Stimulated activated CD8-positive, alpha-beta memory T cell treated with anti-CD3 and anti-CD28 coated beads, Interleukin-15, amount 100 ng/mL, for 48 hours (primary cell): ENCODE data around the gene ABLIM1.

Experiments
- DNase-seq, 2 donors: peaks; one replicate each; pipeline ENCODE4 v3.0.0-alpha.2; 2020; ENCODE audit warnings: low read depth in 2 of 2

The ABLIM1 gene

GRCh38 chr10:114581071-114581470 is 77.0 kb downstream of the ABLIM1 start:
- no peak for DNase-seq

DNA sequence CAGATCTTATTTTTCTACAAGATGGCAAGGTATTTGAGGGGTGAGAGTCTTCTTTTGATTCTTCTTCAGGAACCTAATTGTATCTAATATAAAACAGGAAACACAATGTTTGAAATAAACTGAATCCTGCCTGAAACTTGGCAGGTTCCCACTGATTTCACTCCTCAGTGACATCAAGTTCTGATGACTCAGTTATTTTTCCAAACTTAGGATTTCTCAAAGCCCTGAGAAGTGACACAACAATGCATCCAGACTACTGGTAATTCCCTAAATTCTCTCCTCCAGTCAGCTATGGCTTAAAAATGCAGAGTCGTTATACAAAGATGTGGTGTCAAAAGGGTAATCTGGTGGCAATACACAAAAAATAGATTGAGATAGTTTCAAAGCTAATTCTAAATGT is 80.9 kb downstream of the ABLIM1 start:
- no peak for DNase-seq

DNA sequence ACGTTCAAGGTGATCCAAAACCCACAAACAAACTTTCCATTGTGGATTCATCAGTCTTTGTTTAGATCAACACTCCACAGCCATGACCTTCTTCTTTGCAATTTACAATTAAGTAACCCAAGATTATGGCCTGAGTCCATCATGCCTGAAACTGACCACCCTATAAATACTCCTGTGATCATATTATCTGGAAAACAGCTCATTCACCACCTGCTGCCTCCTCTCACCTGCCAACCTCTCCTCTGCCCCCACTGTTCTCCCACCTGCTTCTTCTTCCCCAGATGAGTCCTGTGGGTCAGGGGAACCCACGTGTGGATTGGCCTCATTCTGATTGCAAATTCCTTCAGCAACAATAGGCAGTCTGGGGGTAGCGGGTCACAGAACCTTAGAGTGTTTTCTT is 81.4 kb downstream of the ABLIM1 start:
- no peak for DNase-seq

- DNase-seq, result no peak
These were observed 82.0 kb downstream of the ABLIM1 start for GRCh38 chr10:114576132-114576487.

- DNase-seq, result no peak
These were observed 82.5 kb downstream of the ABLIM1 start for GRCh38 chr10:114575417-114576131.

DNA sequence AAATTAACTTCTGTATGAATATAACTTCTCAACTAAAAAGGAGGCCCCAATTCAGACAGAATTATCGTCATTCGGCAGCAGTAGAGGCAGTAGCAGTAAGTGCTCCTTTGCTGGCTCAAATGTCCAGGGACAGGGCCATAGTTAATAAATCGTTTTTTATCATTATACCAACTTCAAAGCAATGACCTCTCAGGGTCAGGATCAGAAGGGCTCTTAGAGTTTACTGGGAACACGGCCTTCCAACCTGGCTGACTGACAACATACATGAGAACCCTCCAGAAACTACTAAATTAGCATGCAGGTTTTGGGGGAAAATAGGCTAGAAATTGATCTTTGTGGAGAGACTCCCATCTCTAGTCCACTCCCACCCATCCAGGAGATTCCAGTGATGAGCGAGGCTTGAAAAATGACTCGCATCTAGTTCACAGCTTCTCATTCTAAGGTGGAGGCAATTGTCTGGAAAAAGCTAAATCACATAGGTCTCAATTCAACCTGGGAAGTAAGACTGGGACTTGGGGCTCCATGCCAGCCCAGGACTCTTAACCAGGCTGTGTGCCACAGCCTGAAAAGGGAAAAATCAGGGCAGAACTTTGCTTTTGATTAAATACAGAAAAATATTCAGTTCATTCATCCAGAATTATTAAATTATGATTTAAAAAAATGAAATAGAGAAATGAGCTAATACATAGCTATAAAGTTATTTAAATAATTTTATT is 84.6 kb downstream of the ABLIM1 start:
- DNase-seq, result no peak

DNA sequence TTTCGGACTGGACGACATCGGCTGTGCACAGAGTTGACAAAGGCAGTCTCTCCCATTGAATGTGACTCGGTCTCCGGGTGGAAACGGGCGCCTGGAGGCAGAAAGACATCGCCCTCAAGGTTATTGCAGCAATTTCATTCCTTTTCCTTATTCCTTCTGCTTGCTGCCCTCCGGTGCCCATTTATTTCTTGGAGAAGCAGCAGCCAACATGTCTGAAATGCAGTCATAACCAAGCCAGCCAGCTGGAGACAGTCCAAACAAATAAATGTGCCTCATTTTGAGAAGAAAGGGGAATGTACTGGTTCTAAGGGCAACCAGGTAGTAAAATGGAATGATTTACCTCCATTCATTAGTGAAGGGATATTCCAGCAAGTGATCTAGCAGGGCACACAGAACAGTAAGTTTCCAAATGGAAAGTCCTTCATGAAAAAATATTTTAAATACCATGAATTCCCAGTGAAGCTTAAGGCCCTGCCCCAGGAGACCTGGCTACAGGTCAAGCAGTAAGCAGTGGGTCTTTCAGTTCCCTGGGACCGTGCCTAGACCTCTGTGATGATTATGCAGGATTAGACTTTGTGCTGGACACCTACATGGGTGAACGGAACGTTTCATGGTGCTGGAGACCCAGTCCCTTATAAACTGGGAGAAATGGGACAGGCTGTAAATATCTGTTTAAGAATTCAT is 86.6 kb downstream of the ABLIM1 start:
- DNase-seq, result no peak

- no peak for DNase-seq
These were observed 92.0 kb downstream of the ABLIM1 start for GRCh38 chr10:114566064-114566463.

GRCh38 chr10:114565066-114565465 is 93.0 kb downstream of the ABLIM1 start:
- no peak for DNase-seq

DNA sequence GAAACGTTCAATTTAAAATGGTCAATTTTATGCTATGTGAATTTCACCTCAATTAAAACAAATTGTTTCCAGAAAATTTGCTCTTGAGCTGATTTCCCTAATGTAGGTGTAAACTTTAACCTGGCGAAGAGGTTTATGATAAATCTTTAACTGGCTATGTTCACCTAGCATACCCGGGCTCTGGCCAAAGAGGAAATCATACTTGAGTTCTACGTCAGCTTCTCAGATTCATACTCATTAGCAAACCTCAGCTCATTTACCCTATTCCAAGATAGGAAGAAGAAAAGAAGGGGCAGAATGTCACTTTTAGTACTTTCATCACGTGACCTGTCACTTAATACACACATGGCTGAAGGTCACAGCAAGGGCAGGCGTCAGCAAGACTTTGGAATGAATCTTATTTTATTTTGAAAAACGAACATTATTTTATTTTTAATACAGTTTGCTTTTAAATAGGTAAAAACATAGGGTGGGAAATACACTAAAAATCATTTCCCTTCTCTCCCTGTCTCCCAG is 97.0 kb downstream of the ABLIM1 start:
- no peak for DNase-seq

DNA sequence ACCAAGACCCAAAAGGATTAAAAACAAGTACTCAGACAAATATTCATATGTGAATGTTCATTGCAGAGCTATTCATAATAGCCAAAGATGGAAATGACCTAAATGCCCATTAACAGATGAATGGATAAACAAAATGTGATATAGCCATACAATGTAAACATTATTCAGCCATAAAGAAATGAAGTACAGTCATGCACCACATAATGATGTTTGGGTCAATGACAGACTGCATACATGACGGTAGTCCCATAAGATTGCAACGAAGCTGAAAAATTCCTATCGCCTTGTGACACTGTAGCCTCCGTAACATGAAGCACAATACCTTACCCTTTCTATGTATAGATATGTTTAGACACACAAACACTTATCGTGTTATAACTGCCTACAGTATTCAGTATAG is 97.9 kb downstream of the ABLIM1 start:
- DNase-seq, result no peak

DNA sequence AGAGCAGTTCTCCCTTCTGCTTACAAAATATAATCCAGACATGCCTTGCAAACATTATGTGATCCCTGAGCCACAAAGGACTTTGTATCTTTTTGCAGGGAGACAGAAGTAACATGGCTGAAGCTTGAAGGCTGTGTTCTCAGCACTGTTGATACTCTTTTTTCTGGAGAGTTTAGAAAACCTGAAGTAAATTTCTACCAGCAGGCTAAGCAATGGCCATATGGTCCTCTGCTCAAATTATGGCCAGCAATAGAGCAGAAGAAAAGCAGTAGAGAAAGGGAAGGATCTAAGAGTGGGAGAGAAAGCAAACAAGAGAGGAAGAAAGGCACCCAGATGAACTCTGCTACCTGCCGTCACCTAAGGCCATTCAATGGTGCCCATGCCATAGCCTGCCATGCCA is 98.4 kb downstream of the ABLIM1 start:
- no peak for DNase-seq

DNA sequence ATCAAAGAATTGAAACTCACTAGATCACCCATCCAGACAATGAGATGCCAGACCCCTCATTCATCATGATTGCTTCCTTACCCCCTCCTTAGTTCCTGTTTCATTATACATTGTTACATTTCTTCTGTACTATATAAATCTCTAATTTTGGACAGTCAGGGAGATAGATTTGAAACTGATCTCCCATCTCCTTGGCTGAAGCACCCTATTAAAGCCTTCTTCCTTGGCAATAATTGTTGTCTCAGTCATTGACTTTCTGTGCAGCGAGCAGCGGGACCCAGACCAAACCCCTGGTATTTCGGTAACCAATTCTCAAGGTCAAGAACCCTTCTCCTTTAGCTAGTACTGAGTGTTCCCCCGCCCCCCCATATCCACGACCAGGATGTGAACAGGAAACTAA is 100.2 kb downstream of the ABLIM1 start:
- DNase-seq, result no peak

DNA sequence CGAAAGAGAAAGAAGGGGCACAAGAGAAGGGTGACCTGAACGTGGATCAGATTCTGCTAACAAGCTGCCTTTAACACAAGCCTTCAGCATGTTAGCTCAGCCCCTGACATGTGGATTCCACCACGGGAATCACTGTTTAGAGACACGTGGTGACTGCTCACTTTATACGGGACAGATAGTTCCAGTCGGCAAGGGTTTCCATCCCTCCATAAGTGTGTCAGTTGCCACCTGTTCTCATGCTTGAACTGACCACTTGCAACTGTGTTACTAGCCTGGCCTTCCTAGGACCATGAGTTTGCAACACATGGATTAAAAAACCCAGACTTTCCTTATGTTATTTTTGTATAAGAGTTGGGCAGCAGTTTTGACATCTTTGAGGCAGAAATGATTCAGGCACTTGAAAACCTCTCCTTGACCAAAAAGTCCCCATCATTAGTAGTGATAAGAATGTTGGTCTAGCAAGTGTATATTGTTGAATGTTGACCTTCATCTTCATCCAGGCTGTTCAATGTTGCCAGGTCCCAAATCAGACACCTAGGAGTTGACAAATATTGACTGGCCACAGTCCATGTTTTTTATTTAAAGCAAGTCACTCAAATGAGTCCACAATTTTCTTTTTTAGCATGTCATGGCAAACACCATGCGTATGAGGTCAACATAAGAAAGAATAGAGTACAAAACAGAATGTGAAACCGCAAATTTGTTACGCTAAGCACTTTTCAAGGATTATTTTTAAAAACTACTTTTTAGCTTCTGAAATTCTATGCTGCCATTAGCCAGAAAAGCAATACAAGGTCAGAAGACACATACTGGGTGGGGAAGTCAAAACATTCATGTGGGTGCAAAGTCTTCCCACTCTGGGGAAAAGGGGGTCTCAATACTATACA is 101.6 kb downstream of the ABLIM1 start:
- DNase-seq, result no peak

DNA sequence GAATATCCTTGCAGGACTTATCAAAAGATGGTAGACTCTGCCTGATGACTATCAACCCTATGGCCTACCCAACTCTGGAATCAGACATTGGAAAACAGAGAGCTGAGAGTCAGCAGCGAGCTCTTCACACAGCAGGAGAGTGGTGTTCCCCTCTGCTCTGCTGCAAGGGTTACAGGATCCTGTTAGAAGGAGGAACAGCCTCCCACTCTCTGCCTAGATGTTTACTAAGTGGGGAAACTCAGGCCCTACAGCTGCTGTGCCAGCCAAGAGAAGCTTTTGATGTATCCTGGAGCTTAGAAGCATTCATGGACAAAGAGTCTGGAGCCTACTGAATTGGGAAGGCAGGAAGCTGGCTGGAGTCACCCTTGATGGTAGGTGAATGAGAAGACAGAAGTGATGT is 104.6 kb downstream of the ABLIM1 start:
- DNase-seq, result no peak

DNA sequence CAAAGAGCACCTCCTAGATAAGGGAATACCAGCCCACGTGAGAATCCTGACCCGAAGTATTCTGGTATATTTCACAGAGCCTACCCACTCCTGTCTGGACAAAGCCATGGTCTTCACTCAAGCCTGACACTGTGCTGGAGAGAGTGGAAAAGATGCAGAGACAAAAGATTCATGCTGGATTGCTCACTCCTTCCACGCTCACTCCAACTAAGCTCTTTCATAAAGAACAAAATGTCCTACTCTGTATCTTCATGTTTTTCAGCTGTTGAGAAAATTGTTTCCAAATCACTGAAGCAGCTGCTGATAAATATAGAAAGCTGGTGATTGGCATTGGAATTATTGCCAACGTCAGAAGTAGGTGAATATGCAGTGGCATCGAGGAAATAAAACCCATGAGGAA is 106.0 kb downstream of the ABLIM1 start:
- DNase-seq, result no peak

DNA sequence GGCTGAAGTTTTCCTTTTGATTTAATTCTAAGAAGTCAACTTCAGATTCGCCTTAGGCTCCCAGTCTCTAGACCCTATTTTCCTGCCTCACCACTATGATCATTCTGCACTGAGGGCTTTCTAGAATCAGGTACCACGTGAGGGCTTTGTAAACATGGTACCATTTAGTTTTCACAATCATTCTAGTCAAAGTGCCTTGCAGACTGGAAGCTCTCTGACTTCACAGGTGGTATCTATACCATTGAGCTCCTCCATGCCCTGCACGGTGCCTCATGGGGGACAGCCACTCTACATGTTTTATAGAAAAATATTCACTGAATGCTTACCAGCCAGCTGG is 106.5 kb downstream of the ABLIM1 start:
- no peak for DNase-seq

DNA sequence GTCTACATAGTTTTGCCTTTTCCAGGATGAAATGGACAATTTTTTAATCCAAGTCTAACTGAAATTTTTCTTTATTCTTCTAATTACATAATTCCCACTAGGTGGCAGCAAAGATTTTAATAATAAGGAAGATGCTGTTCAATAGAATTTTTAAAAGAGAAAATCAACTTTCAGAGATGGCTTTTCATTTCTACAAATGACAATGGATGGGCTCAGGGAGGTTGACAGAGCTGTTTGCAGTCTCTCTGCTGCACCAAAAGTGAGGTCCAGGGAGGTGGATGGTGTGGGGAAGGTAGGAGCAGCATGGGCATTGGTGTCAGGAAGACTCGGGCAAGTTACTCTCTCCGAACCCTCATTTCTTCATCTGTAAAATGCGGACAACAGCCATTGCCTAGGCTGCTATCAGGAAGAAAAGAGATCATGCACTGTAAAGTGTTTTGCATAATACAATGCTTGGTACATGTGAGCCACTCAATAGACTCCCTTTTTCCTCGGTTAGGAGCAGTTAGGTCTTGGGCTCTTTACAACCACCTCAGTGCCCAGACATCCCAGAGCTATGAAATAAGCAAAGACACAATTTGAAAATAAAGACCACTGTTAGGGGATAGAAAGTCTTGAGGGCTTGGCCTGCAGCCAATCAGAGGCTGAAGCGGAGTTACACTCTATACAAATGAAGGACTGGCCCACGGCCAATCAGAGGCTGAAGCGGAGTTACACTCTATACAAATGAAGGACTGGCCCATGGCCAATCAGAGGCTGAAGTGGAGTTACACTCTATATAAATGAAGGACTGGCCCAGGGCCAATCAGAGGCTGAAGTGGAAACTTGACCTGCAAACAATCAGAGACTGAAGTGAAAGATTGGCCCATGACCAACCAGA is 107.1 kb downstream of the ABLIM1 start:
- DNase-seq, result no peak

DNA sequence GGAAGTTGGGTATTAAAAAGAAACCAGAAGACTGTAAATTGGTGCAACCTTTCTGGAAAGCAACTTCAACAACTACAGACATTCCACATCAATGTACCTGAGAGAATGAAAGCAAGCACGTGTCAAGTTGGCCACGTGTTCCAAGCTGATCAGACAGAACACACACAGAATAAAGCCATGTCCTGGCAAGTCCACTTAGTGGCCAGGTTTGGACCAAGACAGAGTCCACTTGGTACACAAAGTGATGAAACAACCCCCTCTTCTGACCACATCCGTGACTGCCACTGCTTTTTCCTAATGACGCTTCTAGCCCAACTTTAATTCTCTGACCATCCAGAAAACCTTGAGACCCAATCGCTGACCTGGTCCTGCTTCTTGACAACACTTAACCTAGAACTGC is 109.4 kb downstream of the ABLIM1 start:
- no peak for DNase-seq

- no peak for DNase-seq
These were observed 110.6 kb downstream of the ABLIM1 start for GRCh38 chr10:114547514-114547913.

- DNase-seq, result no peak
These were observed 111.0 kb downstream of the ABLIM1 start for GRCh38 chr10:114547056-114547455.
